OCI-LY1 (cell line): ENCODE data around the gene FOS.

Experiments
- EZH2 ChIP-seq: fragments of 200-600 bp; sonication (generic), shearing (Covaris generic); IDR thresholded peaks from 2 replicates; pipeline ENCODE4 v1.8.0; 2017; ENCODE audit warnings: borderline replicate concordance, mixed run types, mild to moderate bottlenecking, antibody characterized with exemption, low read length, moderate library complexity, mixed read lengths
- TF ChIP-seq, protein P1 (sequence below): fragments of 200-600 bp; sonication (generic), shearing (Covaris generic); IDR thresholded peaks from 2 replicates; pipeline ENCODE4 v1.5.1; 2017; ENCODE audit warnings: mild to moderate bottlenecking, antibody characterized with exemption, low read length, moderate library complexity, mixed read lengths

DNA sequence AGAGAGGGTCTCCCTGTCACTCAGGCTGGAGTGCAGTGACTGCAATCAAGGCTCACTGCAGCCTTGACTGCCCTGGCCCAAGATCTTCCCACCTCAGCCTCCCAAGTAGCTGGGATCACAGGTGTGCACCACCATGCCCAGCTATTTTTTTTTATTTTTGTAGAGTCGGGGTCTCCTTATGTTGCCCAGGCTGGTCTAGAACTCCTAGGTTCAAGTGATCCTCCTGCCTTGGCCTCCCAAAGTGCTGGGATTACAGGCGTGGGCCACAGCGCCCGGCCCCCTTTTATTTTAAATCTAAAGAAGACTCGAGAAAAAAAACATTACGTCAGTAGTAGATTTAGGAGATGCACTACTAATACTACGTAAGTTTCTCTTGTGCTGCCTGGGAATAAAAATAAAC is 14.3 kb downstream of the FOS start:
- TF ChIP-seq, protein P1, sequence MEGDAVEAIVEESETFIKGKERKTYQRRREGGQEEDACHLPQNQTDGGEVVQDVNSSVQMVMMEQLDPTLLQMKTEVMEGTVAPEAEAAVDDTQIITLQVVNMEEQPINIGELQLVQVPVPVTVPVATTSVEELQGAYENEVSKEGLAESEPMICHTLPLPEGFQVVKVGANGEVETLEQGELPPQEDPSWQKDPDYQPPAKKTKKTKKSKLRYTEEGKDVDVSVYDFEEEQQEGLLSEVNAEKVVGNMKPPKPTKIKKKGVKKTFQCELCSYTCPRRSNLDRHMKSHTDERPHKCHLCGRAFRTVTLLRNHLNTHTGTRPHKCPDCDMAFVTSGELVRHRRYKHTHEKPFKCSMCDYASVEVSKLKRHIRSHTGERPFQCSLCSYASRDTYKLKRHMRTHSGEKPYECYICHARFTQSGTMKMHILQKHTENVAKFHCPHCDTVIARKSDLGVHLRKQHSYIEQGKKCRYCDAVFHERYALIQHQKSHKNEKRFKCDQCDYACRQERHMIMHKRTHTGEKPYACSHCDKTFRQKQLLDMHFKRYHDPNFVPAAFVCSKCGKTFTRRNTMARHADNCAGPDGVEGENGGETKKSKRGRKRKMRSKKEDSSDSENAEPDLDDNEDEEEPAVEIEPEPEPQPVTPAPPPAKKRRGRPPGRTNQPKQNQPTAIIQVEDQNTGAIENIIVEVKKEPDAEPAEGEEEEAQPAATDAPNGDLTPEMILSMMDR, result no peak
- no peak for TF ChIP-seq EZH2
